Upper lobe of left lung (tissue), 4 donors: Measurements from ENCODE around the gene FAM228B.

Experiments used
- CTCF ChIP-seq, 6 experiments: fragments of 450-650 bp in 4 of 6; fragments of 200-600 bp in 2 of 6; sonication (generic) in 2 of 6; IDR thresholded peaks; one replicate each; pipeline ENCODE4 v1.5.1; 2016 to 2019; ENCODE audit warnings: antibody characterized with exemption in 6 of 6
- POLR2A ChIP-seq, 4 donors: fragments of 450-650 bp; IDR thresholded peaks; one replicate each; pipeline ENCODE4 v1.5.1; 2016 to 2017; ENCODE audit warnings: antibody characterized with exemption in 4 of 4, mild to moderate bottlenecking in 2 of 4

GRCh38 chr2:24210106-24210455 is 86.8 kb downstream of the FAM228B start:
- no peak for TF ChIP-seq CTCF (IDR thresholded peaks at IDR 0.05)
- no peak for TF ChIP-seq POLR2A (IDR thresholded peaks at IDR 0.05)
